ENCODE results near the gene EFCAB7. TPM values are rescaled to one million over a fixed set of nuclear protein-coding genes. Genes with fewer than 3 reads are reported as not detected.

Gene EFCAB7
- total RNA-seq, 2 experiments from 2014 or later = 5.7 to 8.9 TPM

DNA sequence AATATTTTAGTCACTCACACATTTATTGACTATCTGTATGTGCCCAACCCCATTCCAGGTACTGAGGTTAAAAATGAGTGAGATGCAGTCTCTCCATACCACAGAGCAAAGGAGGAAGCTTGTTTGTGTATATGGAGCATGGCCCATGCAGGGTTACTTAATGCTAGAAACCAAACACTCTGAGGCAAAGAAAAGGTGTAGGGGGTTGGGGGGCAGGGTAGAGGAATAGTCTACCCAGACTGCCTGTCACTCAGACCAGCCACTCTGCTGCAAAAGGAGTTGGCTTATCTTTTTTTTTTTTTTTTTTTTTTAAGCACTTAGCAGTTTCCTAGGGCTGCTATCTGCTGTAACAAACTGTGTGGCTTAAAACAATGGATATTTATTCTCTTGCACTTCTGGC lies 89.6 kb downstream of the EFCAB7 start:
- H3K36me3 Mint-ChIP-seq (ENCODE audit: low read depth) = no peaks in the 10 kb centered on the region
- peaks cover 3% of the 10 kb centered on the region for H3K4me1 ChIP-seq (ENCODE audit: insufficient read depth, low read length)
- intact Hi-C loops (cut with DNase I, micrococcal nuclease) = no loop called here
- ChIA-PET POLR2A (no interaction called here), CTCF (interaction anchor here (1.0 kb wide), 1 partner anchor 524 kb away, joined by 3 read pairs; no protein-coding TSS in a partner anchor)
- no peaks in the 10 kb centered on the region for H3K27me3 Mint-ChIP-seq
- ATAC-seq (ENCODE audit: poor library complexity) (no peak), DNase-seq (no peak)
- peaks cover 2% of the 10 kb centered on the region for H3K36me3 ChIP-seq (ENCODE audit: insufficient read depth, low read length)
- no peaks in the 10 kb centered on the region for H3K9me3 ChIP-seq (ENCODE audit: control insufficient read depth in 1 of 2, insufficient read depth in 1 of 2, low read length in 2 of 2)
- no peak overlapping the region for H3K4me3 ChIP-seq (ENCODE audit: low read length)
- H3K9me3 Mint-ChIP-seq = no peaks in the 10 kb centered on the region
- no peak overlapping the region for H3K4me3 Mint-ChIP-seq
- no peak overlapping the region for H3K27ac ChIP-seq (ENCODE audit: low read depth in 1 of 2, low read length in 2 of 2)
- TF ChIP-seq, protein P1, sequence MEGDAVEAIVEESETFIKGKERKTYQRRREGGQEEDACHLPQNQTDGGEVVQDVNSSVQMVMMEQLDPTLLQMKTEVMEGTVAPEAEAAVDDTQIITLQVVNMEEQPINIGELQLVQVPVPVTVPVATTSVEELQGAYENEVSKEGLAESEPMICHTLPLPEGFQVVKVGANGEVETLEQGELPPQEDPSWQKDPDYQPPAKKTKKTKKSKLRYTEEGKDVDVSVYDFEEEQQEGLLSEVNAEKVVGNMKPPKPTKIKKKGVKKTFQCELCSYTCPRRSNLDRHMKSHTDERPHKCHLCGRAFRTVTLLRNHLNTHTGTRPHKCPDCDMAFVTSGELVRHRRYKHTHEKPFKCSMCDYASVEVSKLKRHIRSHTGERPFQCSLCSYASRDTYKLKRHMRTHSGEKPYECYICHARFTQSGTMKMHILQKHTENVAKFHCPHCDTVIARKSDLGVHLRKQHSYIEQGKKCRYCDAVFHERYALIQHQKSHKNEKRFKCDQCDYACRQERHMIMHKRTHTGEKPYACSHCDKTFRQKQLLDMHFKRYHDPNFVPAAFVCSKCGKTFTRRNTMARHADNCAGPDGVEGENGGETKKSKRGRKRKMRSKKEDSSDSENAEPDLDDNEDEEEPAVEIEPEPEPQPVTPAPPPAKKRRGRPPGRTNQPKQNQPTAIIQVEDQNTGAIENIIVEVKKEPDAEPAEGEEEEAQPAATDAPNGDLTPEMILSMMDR (IDR thresholded peaks at IDR 0.05) = no peak
- H3K27ac Mint-ChIP-seq = no peak overlapping the region
- peaks cover 8% of the 10 kb centered on the region for H3K4me1 Mint-ChIP-seq (ENCODE audit: low read depth)
- no peaks in the 10 kb centered on the region for H3K27me3 ChIP-seq (ENCODE audit: control insufficient read depth in 1 of 2, insufficient read depth in 2 of 2, low read length in 2 of 2)

GRCh38 chr1:63615768-63616420 lies 92.6 kb downstream of the EFCAB7 start:
- ChIA-PET CTCF (interaction anchor here (2.2 kb wide), 1 partner anchor 521 kb away, joined by 11 read pairs; no protein-coding TSS in a partner anchor), POLR2A (no interaction called here)
- no peaks in the 10 kb centered on the region for H3K27me3 ChIP-seq (ENCODE audit: control insufficient read depth in 1 of 2, insufficient read depth in 2 of 2, low read length in 2 of 2)
- no peaks in the 10 kb centered on the region for H3K9me3 Mint-ChIP-seq
- TF ChIP-seq, protein P1 (IDR thresholded peaks at IDR 0.05) = peak; percentile 90
- no peak overlapping the region for H3K4me3 ChIP-seq (ENCODE audit: low read length)
- no peak overlapping the region for H3K27ac ChIP-seq (ENCODE audit: low read depth in 1 of 2, low read length in 2 of 2)
- ATAC-seq (ENCODE audit: poor library complexity) = peak; percentile 62
- intact Hi-C loops (cut with DNase I, micrococcal nuclease) = loop anchor here (1.0 to 5.0 kb wide), 4 partner anchors 76 to 630 kb away; no protein-coding TSS in a partner anchor
- no peaks in the 10 kb centered on the region for H3K27me3 Mint-ChIP-seq
- no peaks in the 10 kb centered on the region for H3K9me3 ChIP-seq (ENCODE audit: control insufficient read depth in 1 of 2, insufficient read depth in 1 of 2, low read length in 2 of 2)
- H3K36me3 Mint-ChIP-seq (ENCODE audit: low read depth) = no peaks in the 10 kb centered on the region
- H3K4me3 Mint-ChIP-seq = no peak overlapping the region
- no peaks in the 10 kb centered on the region for H3K4me1 Mint-ChIP-seq (ENCODE audit: low read depth)
- H3K27ac Mint-ChIP-seq = no peak overlapping the region
- peaks cover 3% of the 10 kb centered on the region for H3K4me1 ChIP-seq (ENCODE audit: insufficient read depth, low read length)
- DNase-seq = peak; percentile 21 to 85 (median 46)
- no peaks in the 10 kb centered on the region for H3K36me3 ChIP-seq (ENCODE audit: insufficient read depth, low read length)

DNA sequence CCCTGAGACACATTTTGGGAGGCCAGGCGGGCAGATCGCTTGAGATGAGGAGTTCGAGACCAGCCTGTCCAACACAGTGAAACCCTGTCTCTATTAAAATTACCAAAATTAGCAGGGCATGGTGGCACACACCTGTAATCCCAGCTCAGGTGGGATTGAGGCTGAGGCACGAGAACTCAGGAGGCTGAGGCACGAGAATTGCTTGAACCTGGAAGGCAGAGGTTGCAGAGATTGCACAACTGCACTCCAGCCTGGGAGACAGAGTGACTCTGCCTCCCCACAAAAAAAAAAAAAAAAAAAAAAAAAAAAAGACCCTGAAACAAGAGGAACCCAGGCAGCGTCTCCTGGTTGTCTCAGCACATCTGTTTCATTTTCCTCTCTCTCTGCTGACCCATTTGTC lies 94.1 kb downstream of the EFCAB7 start:
- ChIA-PET CTCF (interaction anchor here (2.2 kb wide), 1 partner anchor 520 kb away, joined by 11 read pairs; no protein-coding TSS in a partner anchor), POLR2A (no interaction called here)
- no peaks in the 10 kb centered on the region for H3K27me3 Mint-ChIP-seq
- no peak for DNase-seq
- no peaks in the 10 kb centered on the region for H3K4me1 Mint-ChIP-seq (ENCODE audit: low read depth)
- no peak overlapping the region for H3K4me3 ChIP-seq (ENCODE audit: low read length)
- no peaks in the 10 kb centered on the region for H3K36me3 Mint-ChIP-seq (ENCODE audit: low read depth)
- H3K36me3 ChIP-seq (ENCODE audit: insufficient read depth, low read length) = no peaks in the 10 kb centered on the region
- no peak overlapping the region for H3K27ac Mint-ChIP-seq
- ATAC-seq (ENCODE audit: poor library complexity) = no peak
- H3K4me1 ChIP-seq (ENCODE audit: insufficient read depth, low read length) = peaks cover 3% of the 10 kb centered on the region
- no peak overlapping the region for H3K4me3 Mint-ChIP-seq
- H3K9me3 ChIP-seq (ENCODE audit: control insufficient read depth in 1 of 2, insufficient read depth in 1 of 2, low read length in 2 of 2) = no peaks in the 10 kb centered on the region
- intact Hi-C loops (cut with DNase I, micrococcal nuclease) = loop anchor here in 1 of 2 experiments (1.0 to 5.0 kb wide), 3 partner anchors 75 to 627 kb away; no protein-coding TSS in a partner anchor
- no peaks in the 10 kb centered on the region for H3K27me3 ChIP-seq (ENCODE audit: control insufficient read depth in 1 of 2, insufficient read depth in 2 of 2, low read length in 2 of 2)
- H3K27ac ChIP-seq (ENCODE audit: low read depth in 1 of 2, low read length in 2 of 2) = no peak overlapping the region
- TF ChIP-seq, protein P1 (IDR thresholded peaks at IDR 0.05) = no peak
- H3K9me3 Mint-ChIP-seq = no peaks in the 10 kb centered on the region

All from CD4-positive, alpha-beta T cell (primary cell).